AG08396 (cell line): Measurements from ENCODE around the gene ZNF778.
A peak's percentile ranks its signal among the peaks of the same experiment; 100 is the strongest.
"Not testable (repeated sequence)": the region's sequence is repeated elsewhere in the genome, so short reads cannot be mapped to it uniquely, and the experiment has no call there.

Experiments used
- DNase-seq: peaks from one replicate; pipeline ENCODE4 v3.0.0; 2012; ENCODE audit warnings: low spot score, mixed read lengths

ZNF778 gene

DNA sequence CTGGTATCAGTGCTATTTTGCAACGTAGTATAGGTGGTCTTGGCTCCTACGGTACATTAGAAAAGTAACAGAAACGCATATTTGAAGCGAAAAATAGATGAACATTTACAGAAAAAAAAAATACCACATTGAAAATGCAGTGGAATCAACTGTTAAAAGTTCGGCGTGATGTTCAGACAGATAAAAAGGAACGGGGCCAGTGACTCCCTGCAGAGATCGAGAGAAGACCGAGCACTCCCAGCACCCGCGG is 440 bp upstream of the ZNF778 start:
- no peak for DNase-seq

DNA sequence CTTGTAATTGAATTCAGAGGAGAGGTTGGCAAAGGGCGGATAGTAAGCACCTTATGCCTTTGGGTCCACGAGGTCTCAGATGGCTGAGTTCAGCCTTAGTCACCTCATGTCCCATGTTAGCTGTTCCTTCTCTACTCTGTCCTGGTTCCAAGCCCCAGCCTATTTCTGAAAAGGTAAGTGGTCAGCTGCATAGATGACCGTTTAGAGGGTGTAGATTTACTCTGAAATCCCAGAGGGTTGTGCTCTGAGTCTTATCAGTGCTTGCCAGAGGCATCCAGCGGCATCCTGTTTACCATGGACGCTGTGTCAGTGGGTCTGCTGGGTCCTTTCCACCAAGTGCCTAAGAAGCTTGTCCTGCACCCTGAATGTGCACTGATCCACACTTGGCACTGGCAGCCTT is 1.9 kb downstream of the ZNF778 start:
- no peak for DNase-seq

GRCh38 chr16:89221604-89222003 is 4.1 kb downstream of the ZNF778 start:
- no peak for DNase-seq

- no peak for DNase-seq
These were observed 5.4 kb downstream of the ZNF778 start for GRCh38 chr16:89222931-89223330.

- no peak for DNase-seq
These were observed 7.2 kb downstream of the ZNF778 start for GRCh38 chr16:89224665-89225064.

DNA sequence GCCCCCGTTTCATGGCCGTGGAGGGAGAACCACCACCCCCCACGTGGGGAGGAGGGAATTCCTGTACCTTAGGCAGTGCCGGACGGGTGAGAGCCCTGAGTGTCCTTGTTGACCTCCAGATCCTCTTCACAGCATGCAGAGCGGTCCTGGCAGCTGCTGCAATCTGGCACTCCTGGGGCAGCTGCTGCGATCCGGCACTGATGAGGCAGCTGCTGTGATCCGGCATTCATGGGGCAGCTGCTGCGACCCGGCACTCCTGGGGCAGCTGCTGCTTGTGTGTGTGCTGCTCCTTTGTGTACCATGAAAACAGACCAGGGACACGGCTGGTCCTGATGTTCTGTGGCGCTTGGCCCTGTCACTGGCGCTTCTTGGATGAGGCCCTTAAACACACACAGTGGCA is 12.8 kb downstream of the ZNF778 start:
- DNase-seq, result no peak

DNA sequence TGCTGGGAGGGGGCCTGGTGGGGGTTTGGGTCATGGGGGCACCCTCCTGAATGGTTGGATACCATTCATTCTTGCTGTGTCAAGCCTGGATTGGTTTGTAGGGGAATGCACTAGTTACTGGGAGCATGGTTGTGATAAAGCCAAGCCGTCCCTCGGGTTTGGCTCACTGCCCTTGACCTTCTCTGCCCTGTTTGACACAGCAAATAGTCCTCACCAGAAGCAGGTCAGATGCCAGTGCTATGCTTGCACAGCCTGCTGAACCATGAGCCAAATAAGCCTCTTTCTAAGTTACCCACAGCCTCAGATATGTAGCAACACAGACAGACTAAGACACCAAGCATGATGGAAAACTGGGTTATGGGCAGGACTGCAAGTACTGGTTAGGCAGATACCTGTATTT is 14.6 kb downstream of the ZNF778 start:
- no peak for DNase-seq

- no peak for DNase-seq
These were observed 16.4 kb downstream of the ZNF778 start for GRCh38 chr16:89233678-89234490.

- no peak for DNase-seq
These were observed 20.2 kb downstream of the ZNF778 start for GRCh38 chr16:89237733-89238132.

DNA sequence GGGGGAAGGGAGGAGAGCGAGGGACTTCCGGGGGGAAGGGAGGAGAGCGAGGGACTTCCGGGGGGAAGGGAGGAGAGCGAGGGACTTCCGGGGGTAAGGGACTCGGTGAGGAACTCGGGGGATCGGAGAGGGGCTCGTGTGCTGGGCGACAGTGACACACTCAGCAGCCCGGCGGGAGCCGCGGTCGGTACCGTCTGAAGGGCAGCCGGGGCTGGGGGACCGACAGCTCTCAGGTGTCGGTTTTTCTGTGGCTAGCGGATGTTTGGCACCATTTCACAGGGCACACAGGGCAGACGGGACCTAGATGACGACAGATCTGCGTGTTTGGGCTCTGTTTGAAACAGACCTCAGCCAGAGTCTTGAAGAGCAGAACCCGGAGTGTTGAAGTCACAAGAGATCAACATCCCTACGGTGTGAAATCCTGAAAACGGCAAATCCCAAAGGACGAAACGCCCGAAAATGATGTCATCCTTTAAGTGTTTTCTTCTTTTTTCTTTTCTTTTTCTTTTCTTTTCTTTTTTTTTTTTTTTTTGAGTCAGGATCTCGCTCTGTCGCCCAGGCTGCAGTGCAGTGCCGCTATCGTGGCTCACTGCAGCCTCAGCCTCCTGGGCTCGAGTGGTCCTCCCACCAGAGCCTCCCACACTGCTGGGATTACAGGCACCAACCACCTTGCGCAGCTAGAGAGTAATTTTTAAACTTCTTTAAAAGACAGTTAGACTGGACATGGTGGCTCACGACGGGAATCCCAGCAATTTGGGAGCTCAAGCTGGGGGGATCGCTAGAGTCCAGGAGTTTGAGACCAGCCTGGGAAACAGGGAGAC is 23.9 kb downstream of the ZNF778 start:
- peak; percentile 75 for DNase-seq

GRCh38 chr16:89242795-89243200 is 25.3 kb downstream of the ZNF778 start:
- no peak for DNase-seq

DNA sequence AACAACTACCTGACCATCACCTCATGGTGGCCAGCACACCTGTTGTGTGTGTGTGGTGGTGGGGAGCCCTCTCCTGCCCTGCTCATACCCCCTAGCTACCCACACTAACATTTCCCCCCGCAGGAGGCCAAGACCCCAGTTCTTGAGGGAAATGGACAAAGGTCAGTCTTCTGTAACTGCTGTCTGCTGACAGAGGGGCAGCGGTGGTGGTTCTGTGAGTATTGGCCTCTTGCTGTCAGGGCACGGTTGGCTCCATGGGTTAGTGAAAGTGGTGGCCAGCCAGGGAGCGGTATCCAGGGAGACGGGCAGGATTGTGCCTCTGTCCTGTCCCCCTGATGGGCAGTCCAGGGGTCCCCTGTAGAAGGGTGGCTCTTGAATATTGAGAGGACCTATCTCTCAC is 26.2 kb downstream of the ZNF778 start:
- no peak for DNase-seq

DNA sequence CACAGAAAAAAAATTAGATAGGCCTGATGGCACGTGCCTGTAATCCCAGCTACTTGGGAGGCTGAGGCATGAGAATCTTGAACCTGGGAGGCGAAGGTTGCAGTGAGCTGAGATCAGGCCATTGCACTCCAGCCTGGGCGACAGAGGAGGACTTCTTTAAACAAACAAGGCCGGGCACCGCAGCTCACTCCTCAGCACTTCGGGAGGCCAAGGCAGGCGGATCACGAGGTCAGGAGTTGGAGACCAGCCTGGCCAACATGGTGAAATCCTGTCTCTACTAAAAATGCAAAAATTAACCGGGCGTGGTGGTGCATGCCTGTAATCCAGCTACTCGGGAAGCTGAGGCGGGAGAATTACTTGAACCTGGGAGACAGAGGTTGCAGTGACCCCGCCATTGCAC is 26.8 kb downstream of the ZNF778 start:
- DNase-seq, result not testable (repeated sequence)

DNA sequence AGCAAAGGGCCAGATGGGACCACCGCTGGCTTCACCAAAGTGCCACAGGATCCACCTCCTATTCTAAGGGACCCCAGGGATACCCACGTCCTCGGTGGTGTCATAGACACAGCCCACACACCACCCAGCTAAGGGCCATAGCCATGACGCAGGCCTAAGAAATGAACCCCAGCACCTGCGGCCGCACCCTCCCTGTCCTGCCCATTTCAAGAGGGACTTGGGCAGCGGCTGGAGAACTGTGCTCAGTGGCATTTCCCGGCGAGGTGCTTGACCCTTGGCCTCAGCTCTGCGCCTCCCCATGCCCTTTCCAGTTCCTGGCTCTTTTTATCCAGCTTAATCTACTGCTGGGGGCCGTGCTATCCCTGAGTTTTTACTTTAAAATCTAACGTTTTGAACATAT is 27.3 kb downstream of the ZNF778 start:
- no peak for DNase-seq

DNA sequence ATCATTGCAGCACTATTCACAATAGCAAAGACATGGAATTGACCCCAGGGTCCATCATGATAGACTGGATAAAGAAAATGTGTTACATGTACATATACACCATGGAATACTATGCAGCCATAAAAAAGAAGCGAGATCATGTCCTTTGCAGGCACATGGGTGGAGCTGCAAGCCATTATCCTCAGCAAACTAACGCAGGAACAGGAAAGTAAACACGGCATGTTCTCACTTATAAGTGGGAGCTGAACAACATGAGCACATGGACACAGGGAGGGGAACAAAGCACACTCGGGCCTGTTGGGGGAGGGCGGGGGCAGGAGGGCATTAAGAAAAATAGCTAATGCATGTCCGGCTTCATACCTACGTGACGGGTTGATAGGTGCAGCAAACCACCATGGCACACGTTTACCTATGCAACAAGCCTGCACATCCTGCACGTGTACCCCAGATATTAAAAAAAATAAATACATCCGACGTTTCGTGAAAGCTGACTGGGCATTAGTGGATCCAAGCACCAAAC is 28.9 kb downstream of the ZNF778 start:
- DNase-seq, result no peak

- peak; percentile 100 for DNase-seq
These were observed 29.6 kb downstream of the ZNF778 start for GRCh38 chr16:89246903-89247733.

DNA sequence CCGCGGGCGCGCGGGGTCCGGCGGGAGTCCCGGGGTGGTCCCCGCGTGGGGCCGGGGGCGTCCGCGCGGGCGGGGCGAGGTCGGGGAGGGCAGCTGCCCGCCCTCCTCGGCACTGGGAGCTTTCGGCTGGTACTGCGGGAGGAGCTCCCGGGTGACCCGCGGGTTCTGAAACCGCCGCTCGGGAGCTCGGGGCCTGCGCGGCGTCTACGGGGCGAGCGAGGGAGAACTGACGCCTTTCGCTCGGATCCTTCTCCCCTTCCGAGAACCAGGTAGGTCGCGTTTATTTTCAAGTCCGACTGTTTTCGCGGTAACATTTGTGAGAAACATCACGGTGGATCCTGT is 30.2 kb downstream of the ZNF778 start:
- not testable (repeated sequence) for DNase-seq

GRCh38 chr16:89248196-89248982 is 30.9 kb downstream of the ZNF778 start:
- DNase-seq, result no peak

DNA sequence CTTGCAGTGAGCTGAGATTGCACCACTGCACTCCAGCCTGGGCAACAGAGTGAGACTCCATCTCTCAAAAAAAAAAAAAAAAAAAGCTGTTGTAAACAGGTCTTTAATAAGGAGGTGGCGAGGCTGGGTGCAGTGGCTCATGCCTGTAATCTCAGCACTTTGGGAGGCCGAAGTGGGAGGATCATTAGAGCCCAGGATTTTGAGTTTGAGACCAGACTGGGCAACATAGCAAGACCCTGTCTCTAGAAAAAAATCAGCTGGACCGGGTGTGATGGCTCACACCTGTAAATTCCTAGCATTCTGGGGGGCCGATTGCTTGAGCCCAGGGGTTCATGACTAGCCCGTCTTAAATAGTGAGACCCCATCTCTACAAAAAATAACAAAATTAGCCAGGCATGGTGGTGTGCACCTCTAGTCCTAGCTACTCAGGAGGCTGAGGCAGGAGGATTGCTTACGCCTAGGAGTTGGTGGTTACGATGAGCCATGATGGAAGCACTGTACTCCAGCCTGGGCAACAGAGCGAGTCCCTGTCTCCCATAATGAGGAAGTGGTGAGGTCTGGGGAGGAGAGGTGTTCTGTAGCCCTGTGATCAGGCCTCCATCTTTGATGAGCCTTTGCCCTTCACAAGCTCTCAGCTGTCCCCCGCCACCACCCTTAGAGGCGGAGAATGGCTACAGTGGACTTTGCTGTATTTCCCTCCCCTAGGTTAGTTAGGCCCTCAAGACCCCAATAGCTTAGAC is 36.2 kb downstream of the ZNF778 start:
- no peak for DNase-seq

GRCh38 chr16:89256651-89257254 is 39.2 kb downstream of the ZNF778 start:
- DNase-seq, result peak; percentile 90

DNA sequence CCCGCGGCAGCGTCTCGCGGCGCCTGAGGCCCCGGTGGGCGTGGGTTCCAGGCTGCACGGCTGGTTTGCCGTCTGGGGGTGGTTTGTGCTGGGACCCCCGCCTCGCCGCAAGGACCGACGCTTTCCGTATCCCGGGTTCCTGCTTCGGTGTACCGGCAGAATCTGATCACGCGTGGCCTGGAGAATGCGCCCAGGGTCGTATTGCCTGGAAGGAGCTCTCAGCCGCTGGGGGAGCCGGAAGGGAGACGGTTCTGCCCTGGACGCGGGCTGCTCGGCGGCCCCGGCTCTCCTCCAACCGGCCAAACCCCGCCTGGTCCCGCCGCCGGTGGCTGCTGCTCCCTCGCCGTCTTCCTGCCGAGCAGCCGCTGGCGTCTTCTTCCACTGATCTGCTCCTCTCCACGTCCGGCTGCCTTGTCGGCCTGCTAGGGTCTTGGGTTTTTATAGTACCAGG is 39.8 kb downstream of the ZNF778 start:
- DNase-seq, result peak; percentile 63
